ENCODE measurements around the gene CCNE1.

DNA sequence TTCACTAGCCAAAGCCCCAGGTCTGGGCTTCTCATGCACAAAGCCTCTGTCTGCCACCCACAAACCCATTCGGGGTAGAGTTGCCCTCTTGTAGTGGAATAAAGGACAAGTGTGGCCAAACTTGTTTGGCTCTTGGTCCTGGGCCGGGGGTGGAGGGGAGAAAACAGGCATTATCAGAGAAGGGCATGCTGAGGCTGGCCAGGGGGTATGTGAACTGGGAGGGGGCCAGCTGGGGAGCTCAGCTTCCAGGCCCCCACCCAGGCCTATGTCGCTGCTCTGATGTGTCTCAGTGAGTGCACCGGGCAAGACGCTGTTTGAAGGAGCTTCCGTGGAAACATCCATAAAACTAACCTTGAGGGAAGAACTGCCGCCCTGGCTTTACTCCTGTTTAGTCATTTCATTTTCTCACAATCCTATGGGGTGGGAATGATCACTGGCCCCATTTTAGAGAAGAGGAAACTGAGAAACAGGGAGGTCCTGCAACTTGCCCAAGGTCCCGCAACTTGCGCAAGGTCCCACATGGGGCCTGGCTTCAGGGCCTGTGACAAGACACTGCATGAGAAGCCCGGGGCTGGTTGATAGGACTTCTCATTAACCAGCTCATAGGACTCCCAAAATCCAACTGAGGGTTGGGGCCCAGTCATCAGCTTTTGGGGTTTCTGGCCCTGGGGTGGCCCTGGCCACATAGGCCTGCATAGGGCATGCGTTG, 30.8 kb downstream of the CCNE1 start:
- TF ChIP-seq POLR2AphosphoS5 (IDR thresholded peaks at IDR 0.05; ENCODE audit: low read depth, low read length): no peak
- TF ChIP-seq TAF1 (IDR thresholded peaks at IDR 0.05; ENCODE audit: borderline replicate concordance, insufficient read depth, low read length): no peak
- TF ChIP-seq, protein P1, sequence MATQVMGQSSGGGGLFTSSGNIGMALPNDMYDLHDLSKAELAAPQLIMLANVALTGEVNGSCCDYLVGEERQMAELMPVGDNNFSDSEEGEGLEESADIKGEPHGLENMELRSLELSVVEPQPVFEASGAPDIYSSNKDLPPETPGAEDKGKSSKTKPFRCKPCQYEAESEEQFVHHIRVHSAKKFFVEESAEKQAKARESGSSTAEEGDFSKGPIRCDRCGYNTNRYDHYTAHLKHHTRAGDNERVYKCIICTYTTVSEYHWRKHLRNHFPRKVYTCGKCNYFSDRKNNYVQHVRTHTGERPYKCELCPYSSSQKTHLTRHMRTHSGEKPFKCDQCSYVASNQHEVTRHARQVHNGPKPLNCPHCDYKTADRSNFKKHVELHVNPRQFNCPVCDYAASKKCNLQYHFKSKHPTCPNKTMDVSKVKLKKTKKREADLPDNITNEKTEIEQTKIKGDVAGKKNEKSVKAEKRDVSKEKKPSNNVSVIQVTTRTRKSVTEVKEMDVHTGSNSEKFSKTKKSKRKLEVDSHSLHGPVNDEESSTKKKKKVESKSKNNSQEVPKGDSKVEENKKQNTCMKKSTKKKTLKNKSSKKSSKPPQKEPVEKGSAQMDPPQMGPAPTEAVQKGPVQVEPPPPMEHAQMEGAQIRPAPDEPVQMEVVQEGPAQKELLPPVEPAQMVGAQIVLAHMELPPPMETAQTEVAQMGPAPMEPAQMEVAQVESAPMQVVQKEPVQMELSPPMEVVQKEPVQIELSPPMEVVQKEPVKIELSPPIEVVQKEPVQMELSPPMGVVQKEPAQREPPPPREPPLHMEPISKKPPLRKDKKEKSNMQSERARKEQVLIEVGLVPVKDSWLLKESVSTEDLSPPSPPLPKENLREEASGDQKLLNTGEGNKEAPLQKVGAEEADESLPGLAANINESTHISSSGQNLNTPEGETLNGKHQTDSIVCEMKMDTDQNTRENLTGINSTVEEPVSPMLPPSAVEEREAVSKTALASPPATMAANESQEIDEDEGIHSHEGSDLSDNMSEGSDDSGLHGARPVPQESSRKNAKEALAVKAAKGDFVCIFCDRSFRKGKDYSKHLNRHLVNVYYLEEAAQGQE (IDR thresholded peaks at IDR 0.05; ENCODE audit: insufficient read depth in 1 of 2, low read depth in 2 of 2, low read length in 2 of 2): no peak
- TF ChIP-seq SIN3A (IDR thresholded peaks at IDR 0.05; ENCODE audit: borderline replicate concordance, insufficient read depth, low read length): no peak
- no peak for TF ChIP-seq FOXP2 (optimal IDR thresholded peaks at IDR 0.05; ENCODE audit: borderline replicate concordance, extremely low read depth, extremely low read length, insufficient read depth)

All from PFSK-1 (cell line).